IMR-90 (cell line): ENCODE data around the gene ZNRF4.

Experiments used
- BHLHE40 ChIP-seq: fragments of 150-350 bp; IDR thresholded peaks from 2 replicates; pipeline ENCODE4 v1.6.1; 2016; ENCODE audit warnings: mild to moderate bottlenecking, low read depth, low read length
- CHD1 ChIP-seq: IDR thresholded peaks from 2 replicates; pipeline ENCODE4 v1.6.1; 2012; ENCODE audit warnings: low read depth, low read length, improper control_type of control experiment
- CTCF ChIP-seq: conservative IDR thresholded peaks from 2 replicates; pipeline ENCODE4 v1.5.1; 2012; ENCODE audit warnings: mild to moderate bottlenecking, low read depth, low read length, improper control_type of control experiment
- ELK1 ChIP-seq: fragments of 150-350 bp; IDR thresholded peaks from 2 replicates; pipeline ENCODE4 v1.6.1; 2016; ENCODE audit warnings: low read depth, mild to moderate bottlenecking, low read length, moderate library complexity, borderline replicate concordance
- NFE2L2 ChIP-seq: fragments of 150-350 bp; IDR thresholded peaks from 2 replicates; pipeline ENCODE4 v1.6.1; 2016; ENCODE audit warnings: low read depth, mild to moderate bottlenecking, low read length
- POLR2A ChIP-seq: IDR thresholded peaks from 2 replicates; pipeline ENCODE4 v1.6.1; 2012; ENCODE audit warnings: mild to moderate bottlenecking, low read depth, low read length
- RAD21 ChIP-seq: IDR thresholded peaks from 2 replicates; pipeline ENCODE4 v1.6.1; 2012; ENCODE audit warnings: low read length, improper control_type of control experiment
- SMC3 ChIP-seq: fragments of 150-350 bp; IDR thresholded peaks from 2 replicates; pipeline ENCODE4 v1.6.1; 2016; ENCODE audit warnings: low read depth, mild to moderate bottlenecking, antibody characterized with exemption, low read length, moderate library complexity
- USF2 ChIP-seq: fragments of 150-350 bp; IDR thresholded peaks from 2 replicates; pipeline ENCODE4 v1.6.1; 2017; ENCODE audit warnings: mild to moderate bottlenecking, antibody characterized with exemption, low read length, low read depth

GRCh38 chr19:5487222-5487621 is 32.0 kb downstream of the ZNRF4 start:
- TF ChIP-seq CTCF: no peak
- no peak for TF ChIP-seq RAD21
- TF ChIP-seq CHD1: no peak
- no peak for TF ChIP-seq USF2
- no peak for TF ChIP-seq POLR2A
- no peak for TF ChIP-seq ELK1
- TF ChIP-seq NFE2L2: no peak
- no peak for TF ChIP-seq BHLHE40
- no peak for TF ChIP-seq SMC3
